Subcutaneous adipose tissue (tissue), 4 donors: ENCODE results near the gene LRMDA. TPM values are rescaled to one million over a fixed set of nuclear protein-coding genes. Genes with fewer than 3 reads are reported as not detected.

Experiments
- CTCF ChIP-seq: fragments of 450-650 bp; IDR thresholded peaks from one replicate; pipeline ENCODE4 v1.5.1; 2016; ENCODE audit warnings: low read depth, mild to moderate bottlenecking, control low read depth, antibody characterized with exemption, moderate library complexity
- total RNA-seq, 4 donors: library from RNA; depleted of rRNA; stranded (reverse); fragments of >200 nt; gene quantifications; one replicate each; pipeline ENCODE4 v1.1.0, GENCODE V29; 2016

LRMDA gene
- total RNA-seq, 4 donors from 2014 or later, result 17.4 to 92.1 (median 22.8) TPM

- no peak for TF ChIP-seq CTCF
Measured at GRCh38 chr10:76089556-76090180, 658.2 kb downstream of the LRMDA start.

GRCh38 chr10:76091926-76092325, 660.5 kb downstream of the LRMDA start:
- no peak for TF ChIP-seq CTCF

- TF ChIP-seq CTCF, result no peak
Measured at GRCh38 chr10:76106611-76107010, 675.2 kb downstream of the LRMDA start.

- TF ChIP-seq CTCF, result no peak
Measured at GRCh38 chr10:76108563-76109359, 677.3 kb downstream of the LRMDA start.

- TF ChIP-seq CTCF, result no peak
Measured at GRCh38 chr10:76111404-76111803, 680.0 kb downstream of the LRMDA start.

- TF ChIP-seq CTCF, result no peak
Measured at GRCh38 chr10:76111986-76112825, 680.8 kb downstream of the LRMDA start.

- TF ChIP-seq CTCF, result no peak
Measured at GRCh38 chr10:76112826-76113150, 681.4 kb downstream of the LRMDA start.
